Mammary epithelial cell (primary cell): ENCODE results near the gene CC2D1B.

Source experiments
- EZH2 ChIP-seq: IDR thresholded peaks from 2 replicates; pipeline ENCODE4 v1.6.1; 2012; ENCODE audit warnings: low read length, inconsistent platforms, borderline replicate concordance
- TF ChIP-seq, protein P1 (sequence below), 2 donors: IDR thresholded peaks in 1 of 2; conservative IDR thresholded peaks in 1 of 2; 2 replicates each; pipeline ENCODE4 v1.5.1; 2011 to 2012; ENCODE audit warnings: inconsistent platforms in 2 of 2, low read length in 2 of 2, mild to moderate bottlenecking in 2 of 2, control low read depth in 1 of 2, low read depth in 1 of 2; ENCODE audit not compliant: insufficient read depth in 1 of 2; ENCODE audit errors: extremely low read depth in 1 of 2

DNA sequence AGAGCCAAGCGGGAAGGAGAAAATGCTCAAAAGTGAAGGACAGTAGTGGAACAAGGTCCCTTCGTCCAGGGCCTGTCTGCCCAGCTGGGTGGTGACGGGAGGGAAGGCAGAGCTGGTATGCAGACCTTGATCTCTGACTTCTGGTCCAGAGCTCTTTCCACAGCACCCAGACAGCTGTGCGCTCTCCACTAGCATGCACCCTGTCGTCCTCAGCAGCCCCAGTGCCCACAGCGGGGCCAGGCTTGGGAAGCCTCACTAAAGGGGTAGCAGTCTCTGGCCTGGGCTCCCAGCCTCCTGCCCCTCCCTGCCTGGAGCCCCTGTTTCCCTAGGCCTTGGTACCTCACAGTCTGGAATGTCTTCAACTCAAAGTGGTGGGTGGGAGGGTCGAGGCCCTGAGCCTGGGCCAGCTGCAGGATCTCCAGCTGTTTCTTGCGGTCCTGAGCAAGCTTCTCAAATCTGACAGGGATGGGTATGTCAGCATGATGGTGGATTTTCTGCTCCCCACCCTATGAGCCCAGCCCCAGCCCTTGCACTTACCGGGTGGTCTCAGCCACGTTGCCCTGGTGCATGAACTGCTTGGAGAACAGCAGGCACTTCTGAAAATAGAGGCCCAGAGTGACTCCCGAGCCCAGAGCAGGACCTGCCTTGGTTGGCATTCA is 10.0 kb downstream of the CC2D1B start:
- TF ChIP-seq, protein P1, sequence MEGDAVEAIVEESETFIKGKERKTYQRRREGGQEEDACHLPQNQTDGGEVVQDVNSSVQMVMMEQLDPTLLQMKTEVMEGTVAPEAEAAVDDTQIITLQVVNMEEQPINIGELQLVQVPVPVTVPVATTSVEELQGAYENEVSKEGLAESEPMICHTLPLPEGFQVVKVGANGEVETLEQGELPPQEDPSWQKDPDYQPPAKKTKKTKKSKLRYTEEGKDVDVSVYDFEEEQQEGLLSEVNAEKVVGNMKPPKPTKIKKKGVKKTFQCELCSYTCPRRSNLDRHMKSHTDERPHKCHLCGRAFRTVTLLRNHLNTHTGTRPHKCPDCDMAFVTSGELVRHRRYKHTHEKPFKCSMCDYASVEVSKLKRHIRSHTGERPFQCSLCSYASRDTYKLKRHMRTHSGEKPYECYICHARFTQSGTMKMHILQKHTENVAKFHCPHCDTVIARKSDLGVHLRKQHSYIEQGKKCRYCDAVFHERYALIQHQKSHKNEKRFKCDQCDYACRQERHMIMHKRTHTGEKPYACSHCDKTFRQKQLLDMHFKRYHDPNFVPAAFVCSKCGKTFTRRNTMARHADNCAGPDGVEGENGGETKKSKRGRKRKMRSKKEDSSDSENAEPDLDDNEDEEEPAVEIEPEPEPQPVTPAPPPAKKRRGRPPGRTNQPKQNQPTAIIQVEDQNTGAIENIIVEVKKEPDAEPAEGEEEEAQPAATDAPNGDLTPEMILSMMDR (conservative IDR thresholded peaks at IDR 0.05 in 1 of 2, IDR thresholded peaks at IDR 0.05 in 1 of 2; ENCODE audit: extremely low read depth in 1 of 2, insufficient read depth in 1 of 2, low read depth in 1 of 2, low read length in 2 of 2) = no peak
- TF ChIP-seq EZH2 = no peak
